ENCODE results near the gene COMMD9.

COMMD9 gene

GRCh38 chr11:36249246-36249645 lies 40.0 kb downstream of the COMMD9 start:
- 0 out of 2 replicates have a peak, but pooled peaks cover 6% of the 10 kb centered on the region for H3K4me1 ChIP-seq (ENCODE audit: insufficient read depth, low read length)
- no peaks in the 10 kb centered on the region for H3K36me3 ChIP-seq (ENCODE audit: insufficient read depth, low read length)
- H3K9me3 ChIP-seq (ENCODE audit: insufficient read depth, low read depth, low read length), result no peaks in the 10 kb centered on the region
- H3K27ac ChIP-seq (ENCODE audit: low read depth, low read length), result no peak overlapping the region
- H3K4me3 ChIP-seq (ENCODE audit: low read length), result no peak overlapping the region
- no peaks in the 10 kb centered on the region for H3K27me3 ChIP-seq (ENCODE audit: insufficient read depth, low read length)
- H3K9ac ChIP-seq (ENCODE audit: low read depth, low read length), result no peak overlapping the region
- WGBS, result 94% methylated on average over 2 of the region's 2 CpGs

GRCh38 chr11:36248436-36248835 lies 40.8 kb downstream of the COMMD9 start:
- H3K27ac ChIP-seq (ENCODE audit: low read depth, low read length), result no peak overlapping the region
- H3K9me3 ChIP-seq (ENCODE audit: insufficient read depth, low read depth, low read length), result no peaks in the 10 kb centered on the region
- H3K4me3 ChIP-seq (ENCODE audit: low read length), result no peak overlapping the region
- WGBS, result 74% methylated on average over 3 of the region's 4 CpGs
- H3K4me1 ChIP-seq (ENCODE audit: insufficient read depth, low read length), result 0 out of 2 replicates have a peak, but pooled peaks cover 6% of the 10 kb centered on the region
- no peaks in the 10 kb centered on the region for H3K27me3 ChIP-seq (ENCODE audit: insufficient read depth, low read length)
- no peaks in the 10 kb centered on the region for H3K36me3 ChIP-seq (ENCODE audit: insufficient read depth, low read length)
- H3K9ac ChIP-seq (ENCODE audit: low read depth, low read length), result no peak overlapping the region

- Histone ChIP-seq H3K27ac (ENCODE audit: low read depth, low read length) (no peak overlapping the region), H3K4me1 (ENCODE audit: insufficient read depth, low read length) (no peaks in the 10 kb centered on the region), H3K27me3 (ENCODE audit: insufficient read depth, low read length) (no peaks in the 10 kb centered on the region), H3K36me3 (ENCODE audit: insufficient read depth, low read length) (no peaks in the 10 kb centered on the region), H3K9me3 (ENCODE audit: insufficient read depth, low read depth, low read length) (no peaks in the 10 kb centered on the region), H3K9ac (ENCODE audit: low read depth, low read length) (no peak overlapping the region), H3K4me3 (ENCODE audit: low read length) (no peak overlapping the region)
- 88% methylated on average over 2 of the region's 3 CpGs for WGBS
These were observed 41.7 kb downstream of the COMMD9 start for GRCh38 chr11:36247493-36247892.

- 77% methylated on average over 1 of the region's 1 CpG for WGBS
- no peak overlapping the region for H3K27ac ChIP-seq (ENCODE audit: low read depth, low read length)
- no peak overlapping the region for H3K9ac ChIP-seq (ENCODE audit: low read depth, low read length)
- no peaks in the 10 kb centered on the region for H3K4me1 ChIP-seq (ENCODE audit: insufficient read depth, low read length)
- no peak overlapping the region for H3K4me3 ChIP-seq (ENCODE audit: low read length)
- no peaks in the 10 kb centered on the region for H3K9me3 ChIP-seq (ENCODE audit: insufficient read depth, low read depth, low read length)
- H3K27me3 ChIP-seq (ENCODE audit: insufficient read depth, low read length), result no peaks in the 10 kb centered on the region
- H3K36me3 ChIP-seq (ENCODE audit: insufficient read depth, low read length), result no peaks in the 10 kb centered on the region
These were observed 45.6 kb downstream of the COMMD9 start for GRCh38 chr11:36243641-36244040.

GRCh38 chr11:36241497-36241896 lies 47.7 kb downstream of the COMMD9 start:
- Histone ChIP-seq H3K36me3 (ENCODE audit: insufficient read depth, low read length) (no peaks in the 10 kb centered on the region; the same call in 1 of the 2 replicates), H3K4me3 (ENCODE audit: low read length) (no peak overlapping the region)
- WGBS, result 82% methylated on average over 1 of the region's 1 CpG

GRCh38 chr11:36240801-36241200 lies 48.4 kb downstream of the COMMD9 start:
- 91% methylated on average over 4 of the region's 4 CpGs for WGBS
- H3K9ac ChIP-seq (ENCODE audit: low read depth, low read length), result no peak overlapping the region

More at GRCh38 chr11:36241497-36241896, 47.7 kb downstream of the COMMD9 start:
- H3K27ac ChIP-seq (ENCODE audit: low read depth, low read length), result no peak overlapping the region
- H3K4me1 ChIP-seq (ENCODE audit: insufficient read depth, low read length), result no peaks in the 10 kb centered on the region
- no peaks in the 10 kb centered on the region for H3K9me3 ChIP-seq (ENCODE audit: insufficient read depth, low read depth, low read length)
- no peak overlapping the region for H3K9ac ChIP-seq (ENCODE audit: low read depth, low read length)
- no peaks in the 10 kb centered on the region for H3K27me3 ChIP-seq (ENCODE audit: insufficient read depth, low read length)

GRCh38 chr11:36240173-36240572 lies 49.1 kb downstream of the COMMD9 start:
- WGBS, result 90% methylated on average over 3 of the region's 4 CpGs
- no peaks in the 10 kb centered on the region for H3K9me3 ChIP-seq (ENCODE audit: insufficient read depth, low read depth, low read length)
- H3K27ac ChIP-seq (ENCODE audit: low read depth, low read length), result no peak overlapping the region
- H3K27me3 ChIP-seq (ENCODE audit: insufficient read depth, low read length), result no peaks in the 10 kb centered on the region
- no peak overlapping the region for H3K4me3 ChIP-seq (ENCODE audit: low read length)
- H3K4me1 ChIP-seq (ENCODE audit: insufficient read depth, low read length), result no peaks in the 10 kb centered on the region
- no peak overlapping the region for H3K9ac ChIP-seq (ENCODE audit: low read depth, low read length)
- no peaks in the 10 kb centered on the region; the same call in 1 of the 2 replicates for H3K36me3 ChIP-seq (ENCODE audit: insufficient read depth, low read length)

More at GRCh38 chr11:36240801-36241200, 48.4 kb downstream of the COMMD9 start:
- H3K9me3 ChIP-seq (ENCODE audit: insufficient read depth, low read depth, low read length), result no peaks in the 10 kb centered on the region
- H3K4me1 ChIP-seq (ENCODE audit: insufficient read depth, low read length), result no peaks in the 10 kb centered on the region
- no peak overlapping the region for H3K4me3 ChIP-seq (ENCODE audit: low read length)
- no peaks in the 10 kb centered on the region for H3K27me3 ChIP-seq (ENCODE audit: insufficient read depth, low read length)
- H3K27ac ChIP-seq (ENCODE audit: low read depth, low read length), result no peak overlapping the region
- H3K36me3 ChIP-seq (ENCODE audit: insufficient read depth, low read length), result no peaks in the 10 kb centered on the region; the same call in 1 of the 2 replicates

- H3K36me3 ChIP-seq (ENCODE audit: insufficient read depth, low read length), result no peaks in the 10 kb centered on the region; the same call in 1 of the 2 replicates
- H3K4me3 ChIP-seq (ENCODE audit: low read length), result no peak overlapping the region
- H3K9ac ChIP-seq (ENCODE audit: low read depth, low read length), result no peak overlapping the region
- H3K4me1 ChIP-seq (ENCODE audit: insufficient read depth, low read length), result no peaks in the 10 kb centered on the region
- no peaks in the 10 kb centered on the region for H3K9me3 ChIP-seq (ENCODE audit: insufficient read depth, low read depth, low read length)
- 91% methylated on average over 3 of the region's 3 CpGs for WGBS
- no peak overlapping the region for H3K27ac ChIP-seq (ENCODE audit: low read depth, low read length)
- H3K27me3 ChIP-seq (ENCODE audit: insufficient read depth, low read length), result no peaks in the 10 kb centered on the region
These were observed 49.6 kb downstream of the COMMD9 start for GRCh38 chr11:36239636-36240035.

- no peak overlapping the region for H3K27ac ChIP-seq (ENCODE audit: low read depth, low read length)
- H3K27me3 ChIP-seq (ENCODE audit: insufficient read depth, low read length), result no peaks in the 10 kb centered on the region
- no peaks in the 10 kb centered on the region; the same call in 1 of the 2 replicates for H3K36me3 ChIP-seq (ENCODE audit: insufficient read depth, low read length)
- H3K9me3 ChIP-seq (ENCODE audit: insufficient read depth, low read depth, low read length), result no peaks in the 10 kb centered on the region
- no CpG with 5 or more reads among the region's 1 CpG for WGBS
- no peaks in the 10 kb centered on the region for H3K4me1 ChIP-seq (ENCODE audit: insufficient read depth, low read length)
- no peak overlapping the region for H3K9ac ChIP-seq (ENCODE audit: low read depth, low read length)
- no peak overlapping the region for H3K4me3 ChIP-seq (ENCODE audit: low read length)
These were observed 50.3 kb downstream of the COMMD9 start for GRCh38 chr11:36238881-36239280.

GRCh38 chr11:36238036-36238631 lies 51.1 kb downstream of the COMMD9 start:
- H3K27me3 ChIP-seq (ENCODE audit: insufficient read depth, low read length), result no peaks in the 10 kb centered on the region
- no peak overlapping the region for H3K27ac ChIP-seq (ENCODE audit: low read depth, low read length)
- H3K9ac ChIP-seq (ENCODE audit: low read depth, low read length), result no peak overlapping the region
- no peaks in the 10 kb centered on the region; the same call in 1 of the 2 replicates for H3K36me3 ChIP-seq (ENCODE audit: insufficient read depth, low read length)
- H3K4me1 ChIP-seq (ENCODE audit: insufficient read depth, low read length), result no peaks in the 10 kb centered on the region
- no peak overlapping the region for H3K4me3 ChIP-seq (ENCODE audit: low read length)
- no peaks in the 10 kb centered on the region for H3K9me3 ChIP-seq (ENCODE audit: insufficient read depth, low read depth, low read length)

- Histone ChIP-seq H3K4me1 (ENCODE audit: insufficient read depth, low read length) (no peaks in the 10 kb centered on the region), H3K36me3 (ENCODE audit: insufficient read depth, low read length) (no peaks in the 10 kb centered on the region; the same call in 1 of the 2 replicates), H3K27me3 (ENCODE audit: insufficient read depth, low read length) (no peaks in the 10 kb centered on the region), H3K9ac (ENCODE audit: low read depth, low read length) (no peak overlapping the region), H3K27ac (ENCODE audit: low read depth, low read length) (no peak overlapping the region), H3K9me3 (ENCODE audit: insufficient read depth, low read depth, low read length) (no peaks in the 10 kb centered on the region), H3K4me3 (ENCODE audit: low read length) (no peak overlapping the region)
These were observed 51.8 kb downstream of the COMMD9 start for GRCh38 chr11:36237391-36237790.

GRCh38 chr11:36235750-36236149 lies 53.5 kb downstream of the COMMD9 start:
- Histone ChIP-seq H3K36me3 (ENCODE audit: insufficient read depth, low read length) (no peaks in the 10 kb centered on the region; the same call in 1 of the 2 replicates), H3K9ac (ENCODE audit: low read depth, low read length) (no peak overlapping the region), H3K27me3 (ENCODE audit: insufficient read depth, low read length) (no peaks in the 10 kb centered on the region), H3K4me1 (ENCODE audit: insufficient read depth, low read length) (peaks cover 6% of the 10 kb centered on the region), H3K4me3 (ENCODE audit: low read length) (no peak overlapping the region), H3K27ac (ENCODE audit: low read depth, low read length) (no peak overlapping the region), H3K9me3 (ENCODE audit: insufficient read depth, low read depth, low read length) (no peaks in the 10 kb centered on the region)
- WGBS, result 97% methylated on average over 3 of the region's 3 CpGs
